Measurements from ENCODE around the gene GJC1. TPM values are rescaled to one million over a fixed set of nuclear protein-coding genes. Genes with fewer than 3 reads are reported as not detected.

GJC1 gene
- total and polyA plus RNA-seq, 9 of the 15 experiments (the other 6 are each of a cell fraction or from before 2014, with no cell fraction given), result 0.04 to 1.4 (median 0.18) TPM; not detected in 1

DNA sequence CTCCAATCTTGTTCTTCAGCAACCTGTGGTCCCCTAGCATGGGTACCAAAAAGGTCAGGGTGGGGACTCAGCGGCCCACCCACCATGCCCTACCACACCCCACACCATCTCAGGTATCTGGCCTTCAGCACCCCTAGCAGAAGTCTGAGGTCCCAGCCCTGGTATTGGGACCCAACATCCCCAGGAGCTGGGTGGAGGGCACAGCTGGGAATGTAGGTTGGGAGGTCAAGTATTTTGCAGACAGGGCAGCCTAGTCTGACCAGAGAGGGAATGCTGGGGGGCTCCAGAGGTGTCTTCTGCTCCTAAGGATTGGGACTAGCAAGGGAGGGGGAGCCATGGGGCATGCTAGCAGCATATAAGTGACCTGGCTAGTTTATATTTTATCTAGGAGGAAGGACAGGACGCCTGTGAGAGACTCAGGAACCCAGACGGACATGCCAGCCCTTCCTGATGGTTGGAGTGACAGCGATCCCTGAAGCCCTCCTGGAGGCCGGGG is 72.1 kb downstream of the GJC1 start (continued):
- no peak for TF ChIP-seq ZNF277 (CRISPR knock-in tag; IDR thresholded peaks at IDR 0.05; ENCODE audit: borderline replicate concordance)
- no peak for TF ChIP-seq ZNF77 (CRISPR knock-in tag; IDR thresholded peaks at IDR 0.05)
- TF ChIP-seq FOXO4 (CRISPR knock-in tag; IDR thresholded peaks at IDR 0.05), result no peak
- TF ChIP-seq HINFP (tag; conservative IDR thresholded peaks at IDR 0.05; ENCODE audit: low read depth), result no peak
- TF ChIP-seq ETS1 (conservative IDR thresholded peaks at IDR 0.05; ENCODE audit: control insufficient read depth, low read depth, low read length), result no peak
- no peak for TF ChIP-seq SMARCA5 (IDR thresholded peaks at IDR 0.05)
- TF ChIP-seq SAFB2 (IDR thresholded peaks at IDR 0.05; ENCODE audit: borderline replicate concordance, low read depth, low read length, severe bottlenecking), result no peak
- no peak for TF ChIP-seq SIN3A (IDR thresholded peaks at IDR 0.05; ENCODE audit: borderline replicate concordance in 2 of 2, control insufficient read depth in 1 of 2, low read depth in 2 of 2, low read length in 2 of 2)
